Measurements from ENCODE around the gene C14orf119. TPM values are rescaled to one million over a fixed set of nuclear protein-coding genes. Genes with fewer than 3 reads are reported as not detected.
"Not testable (repeated sequence)": the region's sequence is repeated elsewhere in the genome, so short reads cannot be mapped to it uniquely, and the experiment has no call there.

C14orf119 gene
- polyA plus RNA-seq, 1 donor from 2014 or later, result 68.7 TPM

DNA sequence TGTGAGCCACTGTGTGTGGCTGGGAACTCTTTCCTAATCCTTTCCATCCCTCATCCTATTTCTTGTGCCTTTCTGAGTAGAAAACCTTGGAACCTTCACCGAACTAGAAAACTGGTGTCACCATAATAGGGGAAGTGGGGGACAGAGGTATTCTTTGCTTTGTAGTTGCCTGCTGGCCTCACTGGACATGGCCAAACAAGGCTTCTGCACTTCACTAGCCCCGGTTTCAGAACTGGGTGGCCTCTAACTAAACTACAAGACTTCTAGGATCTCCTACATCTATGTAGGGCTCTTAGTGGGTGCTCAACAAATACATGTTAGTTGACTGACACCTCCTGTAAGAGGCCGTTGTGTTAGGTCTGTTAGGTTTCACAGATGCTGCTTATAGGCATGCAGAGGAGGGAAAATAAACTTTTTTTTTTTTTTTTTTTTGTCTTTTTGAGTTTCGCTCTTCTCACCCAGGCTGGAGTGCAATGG is 10.1 kb downstream of the C14orf119 start:
- no peaks in the 10 kb centered on the region for H3K27me3 Mint-ChIP-seq
- no peak overlapping the region for H3K27ac Mint-ChIP-seq
- H3K4me1 Mint-ChIP-seq, result peaks cover 0 to 7% (median 6%) of the 10 kb centered on the region in 3 donors
- H3K4me3 Mint-ChIP-seq, result no peak overlapping the region
- no peaks in the 10 kb centered on the region for H3K9me3 Mint-ChIP-seq
- H3K36me3 Mint-ChIP-seq, result no peaks in the 10 kb centered on the region

- no peak overlapping the region for H3K27ac Mint-ChIP-seq
- H3K27me3 Mint-ChIP-seq, result no peaks in the 10 kb centered on the region
- H3K36me3 Mint-ChIP-seq, result no peaks in the 10 kb centered on the region
- no peaks in the 10 kb centered on the region for H3K9me3 Mint-ChIP-seq
- peaks cover 0 to 7% (median 6%) of the 10 kb centered on the region in 3 donors for H3K4me1 Mint-ChIP-seq
- peak overlapping the region in 1 of 4 donors; percentile 49 for H3K4me3 Mint-ChIP-seq
These were observed 11.4 kb downstream of the C14orf119 start for GRCh38 chr14:23106747-23107045.

DNA sequence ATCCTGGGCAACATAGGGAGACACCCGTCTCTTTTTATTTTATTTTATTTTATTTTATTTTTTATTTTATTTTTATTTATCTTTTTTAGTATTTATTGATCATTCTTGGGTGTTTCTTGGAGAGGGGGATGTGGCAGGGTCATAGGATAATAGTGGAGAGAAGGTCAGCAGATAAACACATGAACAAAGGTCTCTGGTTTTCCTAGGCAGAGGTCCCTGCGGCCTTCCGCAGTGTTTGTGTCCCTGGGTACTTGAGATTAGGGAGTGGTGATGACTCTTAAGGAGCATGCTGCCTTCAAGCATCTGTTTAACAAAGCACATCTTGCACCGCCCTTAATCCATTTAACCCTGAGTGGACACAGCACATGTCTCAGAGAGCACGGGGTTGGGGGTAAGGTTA is 12.3 kb downstream of the C14orf119 start:
- not testable (repeated sequence) for H3K4me3 Mint-ChIP-seq, H3K36me3 Mint-ChIP-seq, H3K9me3 Mint-ChIP-seq, H3K4me1 Mint-ChIP-seq, H3K27me3 Mint-ChIP-seq
- peak overlapping the region in 1 of 3 donors; percentile 62 for H3K27ac Mint-ChIP-seq

DNA sequence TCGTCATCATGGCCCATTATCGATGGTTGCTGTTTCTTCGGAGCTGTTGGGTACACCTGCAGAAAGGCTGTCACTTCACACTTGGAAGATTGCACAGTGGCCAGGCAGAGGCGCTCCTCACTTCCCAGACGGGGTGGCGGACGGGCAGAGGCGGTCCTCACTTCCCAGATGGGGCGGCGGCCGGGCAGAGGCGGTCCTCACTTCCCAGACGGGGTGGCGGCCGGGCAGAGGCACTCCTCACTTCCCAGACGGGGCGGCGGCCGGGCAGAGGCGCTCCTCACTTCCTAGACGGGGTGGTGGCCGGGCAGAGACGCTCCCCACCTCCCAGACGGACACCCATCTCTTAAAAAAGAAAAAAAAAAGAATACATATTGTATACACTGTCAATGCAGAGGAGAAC is 12.9 kb downstream of the C14orf119 start:
- not testable (repeated sequence) for H3K9me3 Mint-ChIP-seq

DNA sequence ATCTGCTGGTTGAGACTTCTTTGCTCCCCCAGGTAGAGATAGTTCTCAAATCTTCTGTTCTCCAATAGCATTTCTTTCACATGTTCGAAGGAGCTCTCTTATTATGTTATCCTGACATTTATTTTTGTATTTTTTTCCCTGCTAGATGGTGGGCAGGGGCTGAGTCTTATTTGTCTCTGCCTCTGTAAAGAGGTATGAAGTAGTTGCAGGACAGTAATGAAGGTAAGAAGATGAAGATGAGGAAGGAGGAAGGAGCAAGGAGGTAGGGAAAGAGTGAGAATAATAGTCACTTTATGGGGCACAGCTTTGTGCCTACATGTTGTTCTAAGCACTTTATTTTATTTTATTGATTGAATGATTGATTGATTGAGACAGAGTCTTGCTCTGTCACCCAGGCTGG is 14.5 kb downstream of the C14orf119 start:
- H3K4me1 Mint-ChIP-seq, result peaks cover 0 to 10% (median 6%) of the 10 kb centered on the region in 3 donors
- no peak overlapping the region for H3K4me3 Mint-ChIP-seq
- no peaks in the 10 kb centered on the region for H3K9me3 Mint-ChIP-seq
- no peak overlapping the region for H3K27ac Mint-ChIP-seq
- peaks cover 4% of the 10 kb centered on the region for H3K27me3 Mint-ChIP-seq
- H3K36me3 Mint-ChIP-seq, result no peaks in the 10 kb centered on the region

More for the DNA sequence above, 12.9 kb downstream of the C14orf119 start:
- peak overlapping the region in 1 of 3 donors; percentile 62 for H3K27ac Mint-ChIP-seq
- not testable (repeated sequence) for H3K27me3 Mint-ChIP-seq, H3K36me3 Mint-ChIP-seq, H3K4me3 Mint-ChIP-seq, H3K4me1 Mint-ChIP-seq

GRCh38 chr14:23110579-23111365 is 15.5 kb downstream of the C14orf119 start:
- Mint-ChIP-seq H3K36me3 (no peaks in the 10 kb centered on the region), H3K4me1 (peaks cover 0 to 10% (median 5%) of the 10 kb centered on the region in 3 donors), H3K27ac (no peak overlapping the region), H3K9me3 (no peaks in the 10 kb centered on the region), H3K4me3 (no peak overlapping the region), H3K27me3 (peaks cover 9% of the 10 kb centered on the region)

DNA sequence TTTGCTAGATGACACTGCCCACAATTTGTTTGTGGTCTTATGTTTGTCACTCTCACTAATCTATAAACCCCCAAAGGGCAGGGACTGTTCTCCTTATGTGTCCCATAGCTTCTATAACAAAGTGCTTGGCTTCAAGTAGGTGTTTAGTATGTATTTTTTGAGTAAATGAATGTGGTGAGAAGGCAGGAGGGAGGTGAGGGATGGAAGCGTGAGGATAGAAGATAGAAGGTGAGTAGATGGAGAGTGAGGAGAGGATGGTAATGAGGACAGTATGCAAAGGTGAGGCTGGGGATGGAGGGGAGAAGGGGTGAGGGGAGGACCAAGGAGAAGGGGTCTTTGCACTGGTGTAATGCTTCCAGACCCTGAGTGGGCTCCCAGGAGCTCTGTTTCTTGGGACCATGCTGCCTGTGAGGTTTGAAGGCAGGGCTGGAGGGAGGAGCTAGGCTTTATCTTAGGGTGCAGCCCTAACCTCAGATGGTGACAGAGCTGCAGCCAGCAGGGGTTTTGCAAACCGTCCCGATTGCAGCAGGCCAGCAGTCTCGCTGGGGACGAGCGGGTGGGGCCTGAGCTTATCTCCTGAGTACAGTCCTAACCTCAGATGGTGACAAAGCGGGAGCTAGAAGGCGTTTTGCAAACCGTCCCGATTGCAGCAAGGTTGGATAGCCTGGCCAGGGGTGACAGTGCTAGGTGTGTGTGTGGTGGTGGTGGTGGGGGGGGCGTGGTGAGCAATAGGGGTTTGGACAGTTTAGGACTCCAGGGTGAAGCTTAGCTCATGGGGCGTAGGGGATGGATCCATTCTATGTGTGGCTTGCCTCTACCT is 17.3 kb downstream of the C14orf119 start:
- H3K4me3 Mint-ChIP-seq, result no peak overlapping the region
- no peaks in the 10 kb centered on the region for H3K9me3 Mint-ChIP-seq
- H3K4me1 Mint-ChIP-seq, result peaks cover 0 to 7% (median 0%) of the 10 kb centered on the region in 3 donors
- peaks cover 13% of the 10 kb centered on the region for H3K27me3 Mint-ChIP-seq
- no peak overlapping the region for H3K27ac Mint-ChIP-seq
- no peaks in the 10 kb centered on the region for H3K36me3 Mint-ChIP-seq

DNA sequence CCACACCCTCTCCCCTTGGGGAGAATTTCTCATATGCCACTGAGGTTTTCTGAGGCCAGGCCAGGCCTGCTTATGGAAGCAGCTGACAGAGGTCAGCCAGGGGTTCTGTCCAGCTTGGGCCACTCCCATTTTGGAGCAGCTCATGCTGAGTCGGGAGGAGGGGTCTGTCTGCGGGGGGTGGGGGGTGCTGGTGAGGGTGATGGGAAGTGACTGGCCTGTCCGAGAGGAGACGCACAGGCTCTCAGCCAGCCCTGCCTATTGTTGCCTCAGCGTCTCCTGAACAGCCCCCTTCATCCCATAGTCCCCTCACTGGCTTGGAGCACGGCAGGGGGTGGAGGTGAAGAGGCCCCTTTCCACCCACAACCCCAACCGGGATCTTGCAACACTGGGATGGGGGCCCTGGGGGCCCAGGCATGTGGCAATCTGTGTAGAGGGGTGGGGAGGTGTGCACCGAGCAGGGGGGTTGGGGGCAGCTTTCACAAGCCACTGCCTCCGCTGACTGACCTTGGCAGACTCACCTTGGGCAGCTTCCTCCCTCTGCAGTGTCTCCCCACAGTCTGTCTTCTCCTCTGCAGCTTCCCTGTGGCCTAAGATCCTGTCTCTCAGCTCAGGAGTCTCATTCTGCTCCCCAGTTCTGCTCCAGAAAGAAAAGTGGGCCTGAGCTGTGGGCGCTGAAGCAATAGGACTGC is 18.3 kb downstream of the C14orf119 start:
- Mint-ChIP-seq H3K4me3 (no peak overlapping the region), H3K9me3 (no peaks in the 10 kb centered on the region), H3K4me1 (peaks cover 0 to 9% (median 0%) of the 10 kb centered on the region in 3 donors), H3K27me3 (peaks cover 13% of the 10 kb centered on the region), H3K36me3 (no peaks in the 10 kb centered on the region), H3K27ac (no peak overlapping the region)

- H3K4me3 Mint-ChIP-seq, result no peak overlapping the region
- no peak overlapping the region for H3K27ac Mint-ChIP-seq
- peaks cover 13% of the 10 kb centered on the region for H3K27me3 Mint-ChIP-seq
- peaks cover 0 to 10% (median 1%) of the 10 kb centered on the region in 3 donors for H3K4me1 Mint-ChIP-seq
- no peaks in the 10 kb centered on the region for H3K36me3 Mint-ChIP-seq
- no peaks in the 10 kb centered on the region for H3K9me3 Mint-ChIP-seq
These were observed 18.8 kb downstream of the C14orf119 start for GRCh38 chr14:23114120-23114458.

DNA sequence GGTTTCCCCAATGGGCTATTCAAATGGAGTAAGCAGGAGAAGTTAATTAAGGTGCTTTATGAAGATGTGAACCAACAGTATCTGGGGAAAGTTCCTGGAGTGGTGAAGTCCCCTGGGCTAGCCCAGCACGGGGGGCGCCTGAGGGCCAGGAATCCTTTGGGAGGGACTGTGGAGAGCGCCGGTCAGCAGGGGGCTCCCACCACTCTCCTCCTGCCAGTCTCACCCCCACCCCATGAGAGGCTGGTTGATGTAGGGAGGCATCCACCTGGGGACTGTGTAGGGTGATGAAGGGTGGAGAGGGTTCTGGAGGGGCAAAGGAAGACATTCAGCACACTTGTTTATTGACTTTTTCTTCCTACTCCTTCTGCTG is 19.3 kb downstream of the C14orf119 start:
- Mint-ChIP-seq H3K36me3 (peaks cover 2% of the 10 kb centered on the region), H3K9me3 (no peaks in the 10 kb centered on the region), H3K27ac (no peak overlapping the region), H3K27me3 (peaks cover 13% of the 10 kb centered on the region), H3K4me3 (no peak overlapping the region), H3K4me1 (peaks cover 0 to 15% (median 3%) of the 10 kb centered on the region in 3 donors)

GRCh38 chr14:23115039-23115731 is 19.9 kb downstream of the C14orf119 start:
- H3K4me3 Mint-ChIP-seq, result no peak overlapping the region

DNA sequence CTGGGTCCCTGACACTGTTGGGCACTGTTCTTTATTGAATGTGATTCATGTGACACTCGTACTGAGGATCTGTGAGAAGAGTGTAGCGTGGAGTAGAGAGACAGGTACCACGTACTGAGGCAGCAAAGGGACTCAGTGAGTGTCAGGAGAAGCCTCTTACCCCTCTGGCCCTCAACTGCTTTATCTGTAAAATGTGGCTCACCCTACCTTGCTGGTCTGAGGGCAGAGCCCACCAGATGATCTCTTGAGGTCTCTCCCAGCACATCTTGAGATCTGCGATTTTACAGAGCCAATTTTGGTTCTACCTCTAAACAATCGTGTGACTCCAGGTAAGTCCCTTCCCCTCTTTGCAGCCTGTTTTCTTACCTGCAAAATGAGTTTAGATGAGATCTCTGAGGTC is 20.6 kb downstream of the C14orf119 start:
- Mint-ChIP-seq H3K36me3 (peaks cover 2% of the 10 kb centered on the region), H3K27ac (no peak overlapping the region), H3K4me1 (peaks cover 12 to 27% (median 14%) of the 10 kb centered on the region in 3 donors), H3K4me3 (no peak overlapping the region), H3K27me3 (peaks cover 13% of the 10 kb centered on the region), H3K9me3 (no peaks in the 10 kb centered on the region)

More at GRCh38 chr14:23115039-23115731, 19.9 kb downstream of the C14orf119 start:
- Mint-ChIP-seq H3K36me3 (peaks cover 2% of the 10 kb centered on the region), H3K9me3 (no peaks in the 10 kb centered on the region), H3K27me3 (peaks cover 13% of the 10 kb centered on the region), H3K4me1 (peaks cover 5 to 20% (median 6%) of the 10 kb centered on the region in 3 donors), H3K27ac (no peak overlapping the region)

DNA sequence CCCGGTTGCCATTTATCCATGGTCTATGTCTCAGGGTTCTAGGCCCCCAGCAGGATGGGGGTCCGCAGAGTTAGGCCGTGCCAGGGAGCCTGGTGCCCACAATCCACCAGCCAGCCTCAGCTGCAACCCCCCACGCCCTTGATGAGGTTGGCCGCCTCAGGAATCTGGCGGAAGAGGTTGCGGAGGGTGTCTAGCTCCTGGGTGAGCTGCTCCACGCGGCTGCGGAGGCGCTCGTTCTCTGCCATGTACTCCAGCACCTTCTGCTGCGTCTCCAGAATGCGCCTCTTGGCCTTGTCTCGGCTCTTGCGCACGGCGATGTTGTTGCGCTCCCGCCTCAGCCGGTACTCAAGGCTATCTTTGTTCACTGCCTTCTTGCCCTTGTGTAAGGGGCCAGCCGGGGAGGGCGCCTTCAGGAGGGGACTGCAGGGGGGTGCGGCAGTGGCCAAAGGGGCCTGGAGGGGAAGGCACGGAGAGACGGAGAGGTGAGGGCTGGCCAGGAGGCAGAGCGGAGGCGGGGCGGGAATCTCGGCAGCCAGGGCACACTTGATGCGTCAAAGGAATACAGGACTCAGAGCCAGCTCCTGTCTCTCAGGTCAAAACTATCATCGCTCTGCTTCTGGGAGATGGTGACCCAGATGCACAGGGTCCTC is 22.2 kb downstream of the C14orf119 start:
- Mint-ChIP-seq H3K27me3 (peaks cover 13% of the 10 kb centered on the region), H3K36me3 (peaks cover 2% of the 10 kb centered on the region), H3K9me3 (no peaks in the 10 kb centered on the region), H3K4me3 (no peak overlapping the region), H3K4me1 (peaks cover 23 to 39% (median 24%) of the 10 kb centered on the region in 3 donors), H3K27ac (peak overlapping the region in 1 of 3 donors; percentile 73)

Data from IgD-negative memory B cell (primary cell).